Mesendoderm (in vitro differentiated cells): Measurements from ENCODE around the gene NEFH.
"Not testable (repeated sequence)": the region's sequence is repeated elsewhere in the genome, so short reads cannot be mapped to it uniquely, and the experiment has no call there.

Experiments used
- DNase-seq: peaks from one replicate; pipeline ENCODE4 v3.0.0; 2013
- H2AK5ac ChIP-seq: 2 replicates; pipeline ENCODE4 v1.6.1; 2013; ENCODE audit warnings: low read length, inconsistent platforms
- H2BK120ac ChIP-seq: 2 replicates; pipeline ENCODE4 v1.6.1; 2013; ENCODE audit warnings: low read depth, mild to moderate bottlenecking, low read length, moderate library complexity, mixed read lengths
- H2BK15ac ChIP-seq: replicated peaks from 2 replicates; pipeline ENCODE4 v1.6.1; 2013; ENCODE audit warnings: low read depth, mild to moderate bottlenecking, moderate library complexity
- H2BK5ac ChIP-seq: 2 replicates; pipeline ENCODE4 v1.6.1; 2013; ENCODE audit warnings: low read length, inconsistent platforms
- H3K18ac ChIP-seq: 2 replicates; pipeline ENCODE4 v1.6.1; 2013; ENCODE audit warnings: mild to moderate bottlenecking, low read length, mixed read lengths
- H3K23ac ChIP-seq: one replicate; pipeline ENCODE4 v1.6.1; 2013; ENCODE audit warnings: low read length
- H3K27ac ChIP-seq: 2 replicates; pipeline ENCODE4 v1.5.1; 2013; ENCODE audit warnings: low read depth, mild to moderate bottlenecking, inconsistent platforms, low read length, moderate library complexity
- H3K27me3 ChIP-seq: 2 replicates; pipeline ENCODE4 v1.6.1; 2013; ENCODE audit warnings: low read length, control low read depth, mild to moderate bottlenecking, inconsistent platforms; ENCODE audit not compliant: insufficient read depth, poor library complexity
- H3K36me3 ChIP-seq: 2 replicates; pipeline ENCODE4 v1.6.1; 2013; ENCODE audit warnings: low read length, inconsistent platforms; ENCODE audit not compliant: control insufficient read depth, insufficient read depth
- H3K4ac ChIP-seq: one replicate; pipeline ENCODE4 v1.6.1; 2013; ENCODE audit warnings: low read depth, mild to moderate bottlenecking, low read length, moderate library complexity
- H3K4me1 ChIP-seq: 2 replicates; pipeline ENCODE4 v1.6.1; 2013; ENCODE audit warnings: low read depth, low read length, inconsistent platforms; ENCODE audit not compliant: control insufficient read depth
- H3K4me2 ChIP-seq: 2 replicates; pipeline ENCODE4 v1.6.1; 2013; ENCODE audit warnings: low read length
- H3K4me3 ChIP-seq: 2 replicates; pipeline ENCODE4 v1.5.1; 2013; ENCODE audit warnings: mild to moderate bottlenecking, low read length
- H3K56ac ChIP-seq: one replicate; pipeline ENCODE4 v1.6.1; 2013; ENCODE audit warnings: low read length
- H3K79me1 ChIP-seq: 2 replicates; pipeline ENCODE4 v1.6.1; 2013; ENCODE audit warnings: low read length, inconsistent platforms
- H3K79me2 ChIP-seq: 2 replicates; pipeline ENCODE4 v1.6.1; 2013; ENCODE audit warnings: mild to moderate bottlenecking, low read length; ENCODE audit not compliant: control insufficient read depth, insufficient read depth
- H3K9ac ChIP-seq: 2 replicates; pipeline ENCODE4 v1.6.1; 2013; ENCODE audit warnings: low read length, inconsistent platforms
- H4K5ac ChIP-seq: one replicate; pipeline ENCODE4 v1.6.1; 2013; ENCODE audit warnings: low read length
- H4K8ac ChIP-seq: one replicate; pipeline ENCODE4 v1.6.1; 2013; ENCODE audit warnings: low read depth, mild to moderate bottlenecking, control low read depth, low read length, moderate library complexity
- WGBS: extraction: QIAGEN DNeasy Blood & Tissue Kit; methylation state at CpG from one replicate; pipeline ENCODE4 v1.1.7; 2013; ENCODE audit warnings: low lambda C conversion rate, missing lambda C conversion rate; ENCODE audit not compliant: insufficient coverage; ENCODE audit errors: extremely low coverage; 5-methylcytosine and 5-hydroxymethylcytosine counted together

NEFH gene

GRCh38 chr22:29489127-29489780, 9.2 kb downstream of the NEFH start:
- not testable (repeated sequence) for H2BK120ac ChIP-seq, H4K8ac ChIP-seq, H3K18ac ChIP-seq, H3K23ac ChIP-seq, H3K79me2 ChIP-seq, H3K4me3 ChIP-seq, DNase-seq, H3K36me3 ChIP-seq, H2AK5ac ChIP-seq, H3K4me1 ChIP-seq, H3K27ac ChIP-seq, H4K5ac ChIP-seq, H3K9ac ChIP-seq, H2BK5ac ChIP-seq, H3K4ac ChIP-seq, H3K56ac ChIP-seq, H3K27me3 ChIP-seq, H3K4me2 ChIP-seq, H3K79me1 ChIP-seq, H2BK15ac ChIP-seq
- WGBS: no CpG with 5 or more reads among the region's 8 CpGs

DNA sequence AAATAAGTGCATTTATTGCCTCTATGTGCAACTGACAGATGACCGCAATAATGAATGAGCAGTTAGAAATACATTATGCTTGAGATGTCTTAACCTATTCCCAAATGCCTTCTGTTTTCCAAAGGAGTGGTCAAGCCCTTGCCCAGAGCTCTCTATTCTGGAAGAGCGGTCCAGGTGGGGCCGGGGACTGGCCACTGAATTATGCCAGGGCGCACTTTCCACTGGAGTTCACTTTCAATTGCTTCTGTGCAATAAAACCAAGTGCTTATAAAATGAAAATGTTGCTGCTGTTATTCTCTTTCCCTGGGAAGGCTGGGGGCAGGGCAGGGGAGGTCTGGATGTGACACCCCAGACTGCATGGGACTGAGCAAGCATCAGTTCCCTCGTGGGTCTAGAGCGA, 11.0 kb downstream of the NEFH start:
- no peak for DNase-seq
- Histone ChIP-seq H2BK5ac (no peak overlapping the region), H4K5ac (no peak overlapping the region), H3K9ac (no peak overlapping the region), H3K36me3 (no peaks in the 10 kb centered on the region), H3K56ac (no peak overlapping the region), H2BK120ac (no peak overlapping the region), H2BK15ac (no peak overlapping the region), H3K4ac (no peak overlapping the region), H3K18ac (no peak overlapping the region), H4K8ac (no peak overlapping the region), H3K27ac (no peak overlapping the region), H3K79me1 (no peaks in the 10 kb centered on the region), H3K27me3 (no peaks in the 10 kb centered on the region), H3K4me1 (no peaks in the 10 kb centered on the region), H3K79me2 (no peaks in the 10 kb centered on the region), H2AK5ac (no peak overlapping the region), H3K23ac (no peak overlapping the region), H3K4me2 (no peak overlapping the region), H3K4me3 (no peak overlapping the region)
- WGBS: no CpG with 5 or more reads among the region's 6 CpGs

GRCh38 chr22:29493636-29494035, 13.6 kb downstream of the NEFH start:
- no peak overlapping the region for H3K18ac ChIP-seq
- H3K4me2 ChIP-seq: no peak overlapping the region
- H4K5ac ChIP-seq: no peak overlapping the region
- no peak overlapping the region for H2BK5ac ChIP-seq
- H3K27ac ChIP-seq: no peak overlapping the region
- H3K23ac ChIP-seq: no peak overlapping the region
- H3K9ac ChIP-seq: no peak overlapping the region
- no peaks in the 10 kb centered on the region for H3K79me1 ChIP-seq
- H3K56ac ChIP-seq: no peak overlapping the region
- H3K4me3 ChIP-seq: no peak overlapping the region
- no peak overlapping the region for H3K4ac ChIP-seq
- H2AK5ac ChIP-seq: no peak overlapping the region
- no peaks in the 10 kb centered on the region for H3K4me1 ChIP-seq
- H3K36me3 ChIP-seq: no peaks in the 10 kb centered on the region
- H2BK15ac ChIP-seq: no peak overlapping the region
- no peak overlapping the region for H4K8ac ChIP-seq
- WGBS: no CpG with 5 or more reads among the region's 1 CpG
- no peak for DNase-seq
- no peaks in the 10 kb centered on the region for H3K27me3 ChIP-seq
- no peak overlapping the region for H2BK120ac ChIP-seq
- no peaks in the 10 kb centered on the region for H3K79me2 ChIP-seq

DNA sequence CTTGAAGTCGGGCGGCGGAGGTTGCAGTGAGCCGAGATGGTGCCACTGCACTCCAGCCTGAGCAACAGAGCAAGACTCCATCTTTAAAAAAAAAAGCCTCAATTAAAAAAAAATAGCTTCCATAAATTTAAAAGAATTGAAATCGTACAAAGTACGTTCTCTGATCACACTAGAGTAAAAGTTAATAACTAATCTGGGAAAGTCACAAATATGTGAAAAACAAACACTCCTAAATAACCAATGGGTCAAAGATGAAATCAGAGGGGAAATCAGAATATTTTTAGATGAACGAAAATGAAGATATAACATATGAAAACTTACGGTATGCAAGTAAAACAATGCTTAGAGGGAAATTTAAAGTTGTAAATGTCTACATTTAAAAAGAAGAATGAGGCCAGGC, 19.8 kb downstream of the NEFH start:
- Histone ChIP-seq H3K27ac (no peak overlapping the region), H2BK120ac (no peak overlapping the region), H4K5ac (no peak overlapping the region), H3K4me3 (no peak overlapping the region), H3K27me3 (no peaks in the 10 kb centered on the region), H4K8ac (no peak overlapping the region), H3K79me1 (no peaks in the 10 kb centered on the region), H3K23ac (no peak overlapping the region), H3K4me2 (no peak overlapping the region), H2BK15ac (no peak overlapping the region), H3K4ac (no peak overlapping the region), H3K4me1 (no peaks in the 10 kb centered on the region), H2AK5ac (no peak overlapping the region), H2BK5ac (no peak overlapping the region), H3K56ac (no peak overlapping the region), H3K9ac (no peak overlapping the region), H3K18ac (no peak overlapping the region), H3K36me3 (no peaks in the 10 kb centered on the region), H3K79me2 (no peaks in the 10 kb centered on the region)
- WGBS: no CpG with 5 or more reads among the region's 8 CpGs
- no peak for DNase-seq

DNA sequence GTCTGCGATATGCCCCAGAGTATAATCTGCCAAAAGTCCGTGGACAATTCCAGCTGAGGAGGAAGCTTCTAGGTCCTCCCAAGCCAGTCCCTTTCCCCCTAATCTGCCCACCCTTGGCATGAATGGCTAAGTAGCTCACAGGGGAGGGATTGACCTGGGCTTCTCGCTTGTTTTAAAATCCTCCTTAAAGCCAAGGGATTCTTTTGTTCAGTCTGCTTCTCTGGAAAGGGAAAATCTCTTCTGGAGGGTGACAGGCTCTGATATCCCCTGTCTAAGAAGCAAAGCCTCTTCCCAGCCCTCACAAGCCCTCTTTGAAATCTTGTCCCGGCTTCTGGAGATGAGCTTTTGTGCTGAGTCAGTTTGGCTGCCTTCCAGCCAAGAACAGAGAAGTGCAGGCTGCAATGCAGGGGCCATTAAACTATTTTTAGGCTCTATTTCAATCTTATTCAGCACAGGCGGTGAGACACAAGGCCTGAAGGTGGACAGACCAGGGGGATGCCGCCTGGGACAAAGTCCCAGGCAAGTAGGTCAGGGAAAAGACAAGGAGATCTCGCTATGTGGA, 23.9 kb downstream of the NEFH start:
- H4K8ac ChIP-seq: no peak overlapping the region
- H3K4me2 ChIP-seq: no peak overlapping the region
- H3K23ac ChIP-seq: no peak overlapping the region
- no peak overlapping the region for H3K18ac ChIP-seq
- no peak overlapping the region for H3K4ac ChIP-seq
- DNase-seq: no peak
- H2BK120ac ChIP-seq: no peak overlapping the region
- H3K4me3 ChIP-seq: no peak overlapping the region
- no peak overlapping the region for H2AK5ac ChIP-seq
- H3K27me3 ChIP-seq: no peaks in the 10 kb centered on the region
- no peak overlapping the region for H2BK15ac ChIP-seq
- H4K5ac ChIP-seq: no peak overlapping the region
- no peak overlapping the region for H3K9ac ChIP-seq
- H3K56ac ChIP-seq: no peak overlapping the region
- no CpG with 5 or more reads among the region's 7 CpGs for WGBS
- no peak overlapping the region for H3K27ac ChIP-seq
- no peaks in the 10 kb centered on the region for H3K79me2 ChIP-seq
- H2BK5ac ChIP-seq: no peak overlapping the region
- no peaks in the 10 kb centered on the region for H3K4me1 ChIP-seq
- H3K36me3 ChIP-seq: peaks cover 6% of the 10 kb centered on the region
- H3K79me1 ChIP-seq: no peaks in the 10 kb centered on the region

DNA sequence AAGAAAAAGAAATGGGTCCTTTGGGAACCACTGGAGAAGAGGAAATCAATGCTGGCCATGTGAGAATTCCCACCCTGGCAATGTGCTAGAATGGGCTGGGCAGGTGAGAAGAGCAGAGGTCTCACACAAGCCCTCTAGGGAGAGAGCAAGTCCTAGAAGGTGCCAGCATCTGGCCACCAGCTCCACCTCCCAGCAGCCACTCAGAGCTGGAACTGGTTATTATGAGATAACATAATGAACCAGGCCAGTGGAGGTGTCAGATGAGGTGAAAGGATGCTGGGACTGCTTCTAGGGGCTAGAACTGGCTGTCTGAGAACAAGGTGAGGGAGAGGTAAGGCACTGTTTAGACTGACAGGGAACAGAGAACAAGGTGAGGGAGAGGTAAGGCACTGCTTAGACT, 29.3 kb downstream of the NEFH start:
- no peak overlapping the region for H2BK15ac ChIP-seq
- H3K4ac ChIP-seq: no peak overlapping the region
- H3K9ac ChIP-seq: no peak overlapping the region
- H2BK120ac ChIP-seq: no peak overlapping the region
- H3K56ac ChIP-seq: no peak overlapping the region
- DNase-seq: peak; percentile 3
- no peaks in the 10 kb centered on the region for H3K27me3 ChIP-seq
- H3K4me2 ChIP-seq: no peak overlapping the region
- no peak overlapping the region for H2AK5ac ChIP-seq
- no peak overlapping the region for H3K23ac ChIP-seq
- no peak overlapping the region for H2BK5ac ChIP-seq
- H3K36me3 ChIP-seq: peaks cover 11% of the 10 kb centered on the region
- H4K8ac ChIP-seq: no peak overlapping the region
- no peaks in the 10 kb centered on the region for H3K4me1 ChIP-seq
- no peak overlapping the region for H4K5ac ChIP-seq
- no peak overlapping the region for H3K4me3 ChIP-seq
- H3K27ac ChIP-seq: no peak overlapping the region
- no peaks in the 10 kb centered on the region for H3K79me2 ChIP-seq
- no peaks in the 10 kb centered on the region for H3K79me1 ChIP-seq
- no peak overlapping the region for H3K18ac ChIP-seq
